ENCODE measurements around the gene RMND1. TPM values are rescaled to one million over a fixed set of nuclear protein-coding genes. Genes with fewer than 3 reads are reported as not detected.

Gene RMND1
- total and polyA plus RNA-seq, 2 of the 13 experiments (the other 11 are each of a cell fraction or from before 2014, with no cell fraction given), result 34.0 to 72.5 TPM

DNA sequence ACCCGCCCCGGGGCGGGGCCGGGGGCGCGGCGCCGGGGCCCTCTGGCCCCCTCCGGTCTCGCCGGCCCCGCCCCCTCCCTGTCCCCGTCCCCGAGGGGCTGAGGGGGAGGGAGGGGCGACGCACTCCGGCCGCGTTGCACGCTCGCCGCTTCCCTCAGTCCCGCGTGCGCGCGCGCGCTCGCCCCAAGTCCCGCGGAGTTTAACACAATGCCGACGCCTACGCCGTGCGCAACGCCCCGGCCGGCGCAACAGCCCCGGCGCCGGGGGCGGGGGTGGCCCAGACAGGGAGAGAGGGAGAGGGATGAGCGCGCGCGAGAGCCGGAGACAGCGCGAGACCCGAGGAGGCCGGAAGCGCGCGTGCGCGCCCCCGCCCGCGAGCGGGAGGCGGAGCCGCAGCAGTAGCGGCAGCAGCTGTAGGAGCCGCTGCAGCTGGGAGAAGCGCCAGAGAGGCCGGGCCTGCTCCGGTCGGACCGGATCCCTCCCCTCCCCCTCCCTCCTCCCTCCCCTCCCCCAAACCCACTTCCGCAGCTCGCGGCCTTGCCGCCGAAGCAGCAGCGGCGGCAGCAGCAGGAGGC lies 61.6 kb downstream of the RMND1 start (continued):
- TF ChIP-seq, protein P1, sequence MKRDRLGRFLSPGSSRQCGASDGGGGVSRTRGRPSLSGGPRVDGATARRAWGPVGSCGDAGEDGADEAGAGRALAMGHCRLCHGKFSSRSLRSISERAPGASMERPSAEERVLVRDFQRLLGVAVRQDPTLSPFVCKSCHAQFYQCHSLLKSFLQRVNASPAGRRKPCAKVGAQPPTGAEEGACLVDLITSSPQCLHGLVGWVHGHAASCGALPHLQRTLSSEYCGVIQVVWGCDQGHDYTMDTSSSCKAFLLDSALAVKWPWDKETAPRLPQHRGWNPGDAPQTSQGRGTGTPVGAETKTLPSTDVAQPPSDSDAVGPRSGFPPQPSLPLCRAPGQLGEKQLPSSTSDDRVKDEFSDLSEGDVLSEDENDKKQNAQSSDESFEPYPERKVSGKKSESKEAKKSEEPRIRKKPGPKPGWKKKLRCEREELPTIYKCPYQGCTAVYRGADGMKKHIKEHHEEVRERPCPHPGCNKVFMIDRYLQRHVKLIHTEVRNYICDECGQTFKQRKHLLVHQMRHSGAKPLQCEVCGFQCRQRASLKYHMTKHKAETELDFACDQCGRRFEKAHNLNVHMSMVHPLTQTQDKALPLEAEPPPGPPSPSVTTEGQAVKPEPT (CRISPR knock-in tag; IDR thresholded peaks at IDR 0.05; ENCODE audit: low read depth), result no peak; the same call in 1 of the 2 replicates
- TF ChIP-seq U2AF1 (optimal IDR thresholded peaks at IDR 0.05; ENCODE audit: low read depth, low read length) (no peak), ZNF747 (CRISPR knock-in tag; IDR thresholded peaks at IDR 0.05; ENCODE audit: borderline replicate concordance) (no peak), ZNF713 (CRISPR knock-in tag; IDR thresholded peaks at IDR 0.05) (no peak), SIX1 (CRISPR knock-in tag; IDR thresholded peaks at IDR 0.05; ENCODE audit: borderline replicate concordance) (peak; percentile 33; the same call in 1 of the 2 replicates), ZNF138 (CRISPR knock-in tag; IDR thresholded peaks at IDR 0.05; ENCODE audit: low read depth) (no peak), ZNF75D (CRISPR knock-in tag; IDR thresholded peaks at IDR 0.05; ENCODE audit: borderline replicate concordance) (no peak), ZNF83 (CRISPR knock-in tag; IDR thresholded peaks at IDR 0.05; ENCODE audit: borderline replicate concordance) (no peak)
- TF ChIP-seq, protein P2, sequence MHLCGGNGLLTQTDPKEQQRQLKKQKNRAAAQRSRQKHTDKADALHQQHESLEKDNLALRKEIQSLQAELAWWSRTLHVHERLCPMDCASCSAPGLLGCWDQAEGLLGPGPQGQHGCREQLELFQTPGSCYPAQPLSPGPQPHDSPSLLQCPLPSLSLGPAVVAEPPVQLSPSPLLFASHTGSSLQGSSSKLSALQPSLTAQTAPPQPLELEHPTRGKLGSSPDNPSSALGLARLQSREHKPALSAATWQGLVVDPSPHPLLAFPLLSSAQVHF (CRISPR knock-in tag; IDR thresholded peaks at IDR 0.05), result peak; percentile 81
- TF ChIP-seq, protein P3, sequence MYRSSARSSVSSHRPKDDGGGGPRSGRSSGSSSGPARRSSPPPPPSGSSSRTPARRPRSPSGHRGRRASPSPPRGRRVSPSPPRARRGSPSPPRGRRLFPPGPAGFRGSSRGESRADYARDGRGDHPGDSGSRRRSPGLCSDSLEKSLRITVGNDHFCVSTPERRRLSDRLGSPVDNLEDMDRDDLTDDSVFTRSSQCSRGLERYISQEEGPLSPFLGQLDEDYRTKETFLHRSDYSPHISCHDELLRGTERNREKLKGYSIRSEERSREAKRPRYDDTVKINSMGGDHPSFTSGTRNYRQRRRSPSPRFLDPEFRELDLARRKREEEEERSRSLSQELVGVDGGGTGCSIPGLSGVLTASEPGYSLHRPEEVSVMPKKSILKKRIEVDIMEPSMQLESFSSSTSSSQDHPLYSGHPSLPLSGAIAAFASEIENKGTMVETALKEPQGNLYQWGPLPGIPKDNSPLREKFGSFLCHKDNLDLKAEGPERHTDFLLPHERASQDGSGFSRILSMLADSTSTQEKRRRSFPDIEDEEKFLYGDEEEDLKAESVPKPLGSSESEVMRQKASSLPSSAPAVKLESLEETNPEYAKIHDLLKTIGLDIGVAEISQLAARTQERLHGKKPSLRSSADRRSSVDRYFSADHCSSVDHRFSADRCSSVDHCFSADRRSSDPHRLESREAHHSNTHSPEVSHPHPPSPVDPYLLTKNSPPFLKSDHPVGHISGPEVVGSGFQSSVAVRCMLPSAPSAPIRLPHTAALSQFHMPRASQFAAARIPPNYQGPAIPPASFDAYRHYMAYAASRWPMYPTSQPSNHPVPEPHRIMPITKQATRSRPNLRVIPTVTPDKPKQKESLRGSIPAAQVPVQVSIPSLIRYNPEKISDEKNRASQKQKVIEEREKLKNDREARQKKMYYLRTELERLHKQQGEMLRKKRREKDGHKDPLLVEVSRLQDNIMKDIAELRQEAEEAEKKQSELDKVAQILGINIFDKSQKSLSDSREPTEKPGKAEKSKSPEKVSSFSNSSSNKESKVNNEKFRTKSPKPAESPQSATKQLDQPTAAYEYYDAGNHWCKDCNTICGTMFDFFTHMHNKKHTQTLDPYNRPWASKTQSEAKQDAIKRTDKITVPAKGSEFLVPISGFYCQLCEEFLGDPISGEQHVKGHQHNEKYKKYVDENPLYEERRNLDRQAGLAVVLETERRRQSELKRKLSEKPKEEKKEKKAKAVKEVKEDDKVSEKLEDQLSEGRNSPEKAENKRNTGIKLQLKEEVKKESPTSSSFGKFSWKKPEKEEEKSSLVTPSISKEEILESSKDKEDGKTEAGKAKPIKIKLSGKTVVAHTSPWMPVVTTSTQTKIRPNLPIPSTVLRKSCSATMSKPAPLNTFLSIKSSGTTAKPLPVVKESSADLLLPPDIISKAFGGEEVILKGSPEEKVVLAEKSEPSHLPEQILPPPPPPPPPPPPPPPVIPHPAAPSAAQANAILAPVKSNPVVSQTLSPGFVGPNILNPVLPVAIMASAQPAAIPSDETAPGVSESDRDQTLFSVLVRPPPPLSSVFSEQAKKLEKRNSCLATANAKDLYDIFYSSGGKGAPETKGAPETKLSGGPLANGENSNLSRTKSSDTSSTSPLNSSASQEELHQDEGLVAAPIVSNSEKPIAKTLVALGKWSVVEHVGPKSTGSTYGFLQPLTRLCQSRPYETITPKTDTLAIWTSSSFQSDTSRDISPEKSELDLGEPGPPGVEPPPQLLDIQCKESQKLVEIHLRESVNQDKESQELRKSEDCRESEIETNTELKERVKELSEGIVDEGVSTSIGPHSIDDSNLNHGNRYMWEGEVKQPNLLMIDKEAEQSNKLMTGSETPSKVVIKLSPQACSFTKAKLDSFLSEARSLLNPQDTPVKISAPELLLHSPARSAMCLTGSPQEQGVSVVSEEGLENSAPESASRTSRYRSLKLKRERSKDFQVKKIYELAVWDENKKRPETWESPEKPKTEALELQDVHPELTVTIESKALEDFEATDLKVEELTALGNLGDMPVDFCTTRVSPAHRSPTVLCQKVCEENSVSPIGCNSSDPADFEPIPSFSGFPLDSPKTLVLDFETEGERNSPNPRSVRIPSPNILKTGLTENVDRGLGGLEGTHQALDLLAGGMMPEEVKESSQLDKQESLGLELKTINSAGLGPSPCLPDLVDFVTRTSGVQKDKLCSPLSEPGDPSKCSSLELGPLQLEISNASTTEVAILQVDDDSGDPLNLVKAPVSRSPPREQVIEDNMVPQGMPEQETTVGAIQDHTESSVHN (CRISPR knock-in tag; IDR thresholded peaks at IDR 0.05), result 0 out of 2 replicates have a peak, but pooled peaks have one; percentile 6
- TF ChIP-seq, protein P4, sequence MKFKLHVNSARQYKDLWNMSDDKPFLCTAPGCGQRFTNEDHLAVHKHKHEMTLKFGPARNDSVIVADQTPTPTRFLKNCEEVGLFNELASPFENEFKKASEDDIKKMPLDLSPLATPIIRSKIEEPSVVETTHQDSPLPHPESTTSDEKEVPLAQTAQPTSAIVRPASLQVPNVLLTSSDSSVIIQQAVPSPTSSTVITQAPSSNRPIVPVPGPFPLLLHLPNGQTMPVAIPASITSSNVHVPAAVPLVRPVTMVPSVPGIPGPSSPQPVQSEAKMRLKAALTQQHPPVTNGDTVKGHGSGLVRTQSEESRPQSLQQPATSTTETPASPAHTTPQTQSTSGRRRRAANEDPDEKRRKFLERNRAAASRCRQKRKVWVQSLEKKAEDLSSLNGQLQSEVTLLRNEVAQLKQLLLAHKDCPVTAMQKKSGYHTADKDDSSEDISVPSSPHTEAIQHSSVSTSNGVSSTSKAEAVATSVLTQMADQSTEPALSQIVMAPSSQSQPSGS (CRISPR knock-in tag; IDR thresholded peaks at IDR 0.05), result no peak

All from HepG2 (cell line).